GM03348 (cell line): ENCODE data around the gene TTC34.
A peak's percentile ranks its signal among the peaks of the same experiment; 100 is the strongest.

Experiments
- DNase-seq: peaks from one replicate; pipeline ENCODE4 v3.0.0; 2012; ENCODE audit warnings: low spot score

TTC34 gene

DNA sequence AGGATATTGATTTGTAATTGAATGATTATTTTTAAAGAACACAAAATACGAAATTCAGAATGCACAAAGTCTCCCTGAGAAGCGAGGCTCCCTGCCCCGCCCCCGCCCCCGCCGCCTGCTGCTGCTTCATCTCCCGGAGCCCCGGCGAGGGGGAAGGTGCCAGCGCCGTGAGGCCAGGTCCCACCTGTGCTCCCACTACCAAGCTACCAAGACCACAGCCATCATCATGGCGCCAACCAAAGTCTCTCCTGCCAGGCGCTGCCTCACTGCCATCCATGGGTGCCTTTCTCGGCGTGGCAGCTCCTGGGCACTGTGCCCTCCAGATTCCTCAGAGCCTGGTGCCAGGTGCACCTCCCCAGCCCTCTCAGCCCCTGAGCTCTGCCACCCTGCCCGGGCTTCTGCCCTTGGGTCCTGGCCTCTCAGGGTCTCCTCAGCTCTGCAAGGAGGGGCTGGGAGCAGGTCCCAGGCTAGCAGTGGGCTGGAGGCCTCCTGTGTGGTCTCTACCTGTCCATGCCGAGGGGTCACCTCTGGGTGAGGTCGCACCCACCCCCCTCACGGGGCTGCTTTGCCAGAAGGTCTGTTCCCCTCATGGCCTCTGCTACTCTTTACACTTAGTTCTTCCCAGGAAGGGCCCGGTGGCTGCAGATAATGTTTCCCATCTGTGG, 29.4 kb upstream of the TTC34 start:
- no peak for DNase-seq

- no peak for DNase-seq
Observed at GRCh38 chr1:2829846-2830615, 28.5 kb upstream of the TTC34 start.

GRCh38 chr1:2828586-2829250, 27.2 kb upstream of the TTC34 start:
- DNase-seq = no peak

DNA sequence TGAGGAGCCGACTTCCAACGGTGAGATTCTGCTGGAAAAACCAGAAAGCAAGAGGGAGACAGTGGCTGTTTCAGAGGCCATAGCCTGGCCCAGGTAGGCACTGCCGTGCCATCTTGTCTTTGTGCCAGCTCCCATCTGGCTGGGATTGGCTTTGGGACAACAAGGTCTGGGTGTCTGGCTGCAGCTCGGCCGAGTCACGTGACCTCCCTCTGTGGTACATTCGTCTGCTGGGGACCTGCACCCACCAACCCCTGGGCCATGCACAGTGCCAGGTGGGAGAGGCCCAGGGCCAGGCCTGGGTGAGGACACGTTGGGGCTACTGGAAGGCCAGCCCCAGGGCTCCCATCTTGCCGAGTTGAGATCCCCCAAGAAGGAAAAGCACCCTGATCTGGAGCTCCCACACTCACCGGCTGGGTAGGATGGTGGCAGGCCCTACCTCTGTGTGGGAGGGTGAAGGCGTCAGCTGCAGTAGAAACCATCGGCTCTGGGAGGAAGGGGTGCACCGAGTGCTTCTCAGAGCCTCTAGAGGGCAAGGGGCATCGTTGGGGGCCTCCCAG, 25.3 kb upstream of the TTC34 start:
- no peak for DNase-seq

- no peak for DNase-seq
Observed at GRCh38 chr1:2826316-2826715, 24.8 kb upstream of the TTC34 start.

DNA sequence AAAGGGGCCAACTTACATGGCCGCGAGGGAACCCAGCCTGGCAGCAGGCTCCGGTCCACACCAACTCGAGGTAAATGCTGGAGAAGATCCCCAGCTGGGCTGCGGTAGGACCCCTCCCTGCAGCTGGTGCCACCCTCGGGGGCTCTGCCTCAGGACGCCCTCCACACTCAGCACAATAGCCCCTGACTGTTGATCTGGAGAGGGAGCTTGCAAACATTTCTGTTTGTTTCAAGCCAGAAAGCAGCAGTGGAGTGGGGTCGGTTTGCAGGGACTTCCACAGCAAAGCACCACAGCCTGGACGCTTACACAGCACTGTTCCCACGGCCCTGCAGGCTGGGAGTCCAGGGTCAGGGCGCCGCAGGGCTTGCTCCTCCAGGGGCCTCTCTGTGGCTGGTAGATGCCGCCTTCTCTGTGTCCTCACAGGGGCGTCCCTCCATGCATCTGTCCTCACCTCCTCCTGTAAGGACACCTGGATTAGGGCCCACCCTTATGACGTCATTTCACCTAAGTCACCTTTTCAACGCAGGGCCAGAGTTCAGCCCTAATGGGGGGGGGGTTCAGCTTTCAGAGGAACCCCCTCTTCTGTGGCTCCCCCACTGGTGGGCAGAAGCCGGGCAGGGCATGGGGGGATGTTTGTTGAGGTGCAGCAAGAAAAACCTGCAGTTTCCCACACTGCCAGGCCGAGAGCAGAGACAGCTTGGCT, 24.1 kb upstream of the TTC34 start:
- no peak for DNase-seq

- DNase-seq = no peak
Observed at GRCh38 chr1:2824999-2825398, 23.5 kb upstream of the TTC34 start.

DNA sequence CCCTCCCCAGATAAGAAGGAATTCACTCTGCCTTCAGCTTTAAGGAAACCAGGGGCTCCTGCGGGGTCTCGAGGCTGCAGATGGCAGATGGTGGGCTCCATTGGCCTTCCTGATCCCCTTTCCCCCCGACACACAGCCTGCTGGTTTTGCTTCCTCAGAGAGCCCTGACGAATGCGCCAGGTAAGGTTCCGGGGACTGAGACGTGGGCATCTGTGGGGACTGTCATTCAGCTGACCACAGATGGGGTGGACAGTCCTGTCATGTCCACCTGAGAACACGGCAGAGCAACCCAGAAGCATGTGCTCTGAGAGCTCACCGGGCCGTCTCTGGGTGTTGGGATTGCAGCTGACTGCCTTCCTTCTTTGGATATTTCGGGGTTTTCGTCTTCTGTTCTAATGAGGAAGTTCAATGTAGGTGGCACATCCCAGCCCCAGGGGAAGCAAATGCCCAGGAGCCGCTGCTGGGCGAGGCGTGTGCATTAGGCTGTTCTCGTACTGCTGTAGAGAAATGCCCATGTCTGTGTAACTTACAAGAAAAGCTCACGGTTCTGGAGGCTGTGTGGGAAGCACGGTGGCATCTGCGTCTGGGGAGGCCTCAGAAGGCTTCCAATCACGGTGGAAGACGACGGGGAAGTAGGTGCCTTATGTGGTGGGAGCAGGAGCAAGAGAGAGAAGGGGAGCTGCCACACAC, 22.6 kb upstream of the TTC34 start:
- DNase-seq = no peak

GRCh38 chr1:2822621-2823145, 21.2 kb upstream of the TTC34 start:
- DNase-seq = no peak

GRCh38 chr1:2821966-2822620, 20.6 kb upstream of the TTC34 start:
- DNase-seq = peak; percentile 52

DNA sequence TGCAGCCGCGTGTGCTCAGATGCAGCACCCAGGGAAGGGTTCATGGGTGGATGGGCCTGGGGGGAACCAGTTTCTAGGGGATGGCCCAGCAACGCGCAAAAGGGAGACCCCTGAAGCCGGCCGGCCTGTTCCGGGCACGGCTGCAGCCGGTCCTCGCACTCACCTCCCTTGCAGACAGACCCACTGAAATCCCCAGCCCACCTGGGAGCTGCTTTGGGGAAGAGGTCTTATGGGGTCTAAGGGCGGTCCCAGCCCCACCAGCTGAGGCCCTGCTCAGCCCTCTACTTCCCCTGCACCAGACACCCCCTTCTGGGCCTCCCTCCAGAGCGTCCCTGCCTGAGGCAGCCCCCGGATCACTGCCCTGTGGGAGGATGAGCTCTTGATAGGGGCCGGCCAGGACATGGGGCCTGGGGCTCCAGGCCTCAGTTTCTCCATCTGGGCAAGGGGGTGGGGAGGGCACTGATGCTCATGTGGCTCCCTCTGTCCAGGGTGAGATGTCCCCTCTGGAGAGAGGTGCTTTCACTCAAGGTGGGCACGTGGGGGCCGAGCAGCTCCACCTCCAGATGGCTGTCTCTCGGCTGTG, 20.0 kb upstream of the TTC34 start:
- no peak for DNase-seq

- DNase-seq = no peak
Observed at GRCh38 chr1:2820731-2821372, 19.4 kb upstream of the TTC34 start.

- no peak for DNase-seq
Observed at GRCh38 chr1:2819831-2820730, 18.6 kb upstream of the TTC34 start.

DNA sequence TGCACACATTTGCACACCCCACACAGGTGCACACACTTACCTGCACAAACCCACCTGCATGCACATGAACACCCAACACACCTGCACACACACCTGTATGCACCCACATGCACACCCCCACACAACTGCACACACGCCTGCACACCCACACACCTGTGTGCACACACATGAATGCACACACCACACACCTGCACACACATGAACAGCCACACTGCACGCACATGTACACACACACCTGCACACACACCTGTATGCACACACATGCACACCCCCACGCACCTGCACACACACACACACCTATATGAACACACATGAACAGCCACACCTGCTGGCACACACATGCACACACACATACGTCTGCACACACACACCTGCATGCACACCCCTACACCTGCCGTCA, 17.9 kb upstream of the TTC34 start:
- no peak for DNase-seq

GRCh38 chr1:2817784-2818564, 16.5 kb upstream of the TTC34 start:
- DNase-seq = no peak

DNA sequence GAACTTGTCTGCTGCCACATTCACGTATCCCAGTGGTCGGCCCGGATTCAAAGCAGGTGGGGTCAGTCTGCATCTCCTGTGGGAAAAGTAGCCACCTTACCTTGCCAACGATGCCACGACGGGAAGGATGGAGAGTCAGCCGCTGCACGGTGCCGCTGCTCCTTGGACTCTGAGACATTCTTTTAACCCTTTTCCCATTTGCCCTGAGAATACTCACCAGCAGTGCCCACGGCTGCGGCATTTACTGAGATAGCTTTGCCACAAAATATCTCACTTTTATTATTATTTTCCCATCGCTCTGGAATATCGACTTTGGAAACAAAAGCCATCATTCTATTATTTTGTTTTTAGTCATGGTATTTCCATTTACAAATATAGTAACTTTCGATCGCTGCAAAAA, 15.3 kb upstream of the TTC34 start:
- DNase-seq = no peak

- no peak for DNase-seq
Observed at GRCh38 chr1:2815551-2815950, 14.1 kb upstream of the TTC34 start.

DNA sequence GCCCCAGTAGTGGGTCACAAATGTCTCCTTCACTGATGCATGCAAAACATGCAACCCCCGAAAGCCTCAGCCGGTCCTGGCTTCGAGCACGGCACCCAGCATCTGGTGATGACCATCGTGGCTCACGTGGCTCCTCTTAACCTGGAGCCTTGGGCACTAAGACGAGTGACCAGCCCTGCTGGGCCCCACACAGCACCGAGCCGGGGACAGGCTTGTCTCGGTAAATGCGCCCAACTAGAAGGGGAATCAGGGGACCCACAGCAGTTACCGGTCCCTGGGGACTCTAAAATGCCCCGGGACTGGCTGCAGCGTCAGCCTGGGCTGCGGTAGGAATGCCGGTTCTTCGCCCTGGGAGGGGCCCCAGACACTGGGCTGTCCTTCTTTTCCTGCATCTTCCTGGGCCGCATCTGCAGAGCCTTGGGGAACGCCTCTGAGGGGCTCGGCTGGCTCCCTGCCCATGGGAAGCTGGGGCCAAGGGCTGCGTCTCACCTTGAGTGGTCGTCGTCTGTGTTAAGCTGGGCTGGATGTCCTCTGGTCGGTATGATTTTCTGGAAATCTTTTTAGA, 13.1 kb upstream of the TTC34 start:
- DNase-seq = no peak
